Stromal cell of bone marrow (primary cell): ENCODE results near the gene TNNI2.
A peak's percentile ranks its signal among the peaks of the same experiment; 100 is the strongest.

Experiments
- DNase-seq: peaks from one replicate; pipeline ENCODE4 v3.0.0-alpha.2; 2012; ENCODE audit warnings: low read depth

Gene TNNI2

DNA sequence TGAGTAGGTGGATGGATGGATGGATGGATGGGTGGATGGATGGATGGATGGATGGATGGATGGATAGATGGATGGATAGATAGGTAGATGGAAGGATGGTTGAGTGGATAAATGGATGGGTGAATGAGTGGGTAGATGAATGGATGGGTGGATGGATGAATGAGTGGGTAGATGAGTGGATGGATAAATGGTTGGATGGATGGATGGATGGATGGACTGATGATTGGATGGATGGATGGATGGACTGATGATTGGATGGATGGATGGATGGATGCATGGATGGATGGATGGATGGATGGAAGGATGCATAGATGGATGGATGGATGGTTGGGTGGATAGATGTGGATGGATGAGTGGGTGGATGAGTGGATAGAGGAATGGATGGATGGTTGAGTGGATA, 17.2 kb upstream of the TNNI2 start:
- DNase-seq, result no peak

DNA sequence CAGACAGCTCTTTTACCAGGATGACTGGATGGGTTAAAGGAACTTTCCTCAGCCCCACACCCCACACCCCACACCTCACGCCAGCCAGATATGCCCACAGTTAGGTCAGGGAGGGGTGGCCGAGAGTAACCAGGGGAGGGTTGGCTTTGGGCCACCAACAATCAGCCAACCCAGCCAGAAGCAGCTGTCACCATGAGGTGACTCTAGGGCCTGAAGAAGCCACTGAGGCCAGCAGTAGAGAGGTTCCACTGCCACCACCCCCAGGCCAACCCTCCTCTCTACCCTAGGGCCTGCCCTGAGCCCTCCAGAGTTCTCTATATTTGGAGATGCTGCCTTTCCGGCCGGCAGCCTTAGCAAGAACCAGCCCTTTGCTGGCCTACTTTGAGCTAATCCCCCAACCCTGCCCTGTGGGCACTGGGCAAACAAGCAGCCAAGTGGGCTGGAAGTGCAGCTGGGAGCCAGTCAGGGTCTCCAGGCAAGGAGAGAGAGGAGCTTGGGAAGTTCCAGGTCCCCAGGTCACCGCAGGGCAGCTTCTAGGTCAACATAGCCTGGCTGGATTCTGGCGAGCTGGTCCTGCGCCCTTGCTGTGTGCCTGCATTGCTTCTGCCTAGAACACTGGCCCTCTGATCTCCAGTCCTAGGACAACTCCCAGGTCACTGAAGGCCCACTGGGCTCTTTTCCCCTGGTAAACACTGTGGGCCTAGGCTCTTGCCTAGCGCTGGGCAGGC, 16.0 kb upstream of the TNNI2 start:
- DNase-seq, result no peak

DNA sequence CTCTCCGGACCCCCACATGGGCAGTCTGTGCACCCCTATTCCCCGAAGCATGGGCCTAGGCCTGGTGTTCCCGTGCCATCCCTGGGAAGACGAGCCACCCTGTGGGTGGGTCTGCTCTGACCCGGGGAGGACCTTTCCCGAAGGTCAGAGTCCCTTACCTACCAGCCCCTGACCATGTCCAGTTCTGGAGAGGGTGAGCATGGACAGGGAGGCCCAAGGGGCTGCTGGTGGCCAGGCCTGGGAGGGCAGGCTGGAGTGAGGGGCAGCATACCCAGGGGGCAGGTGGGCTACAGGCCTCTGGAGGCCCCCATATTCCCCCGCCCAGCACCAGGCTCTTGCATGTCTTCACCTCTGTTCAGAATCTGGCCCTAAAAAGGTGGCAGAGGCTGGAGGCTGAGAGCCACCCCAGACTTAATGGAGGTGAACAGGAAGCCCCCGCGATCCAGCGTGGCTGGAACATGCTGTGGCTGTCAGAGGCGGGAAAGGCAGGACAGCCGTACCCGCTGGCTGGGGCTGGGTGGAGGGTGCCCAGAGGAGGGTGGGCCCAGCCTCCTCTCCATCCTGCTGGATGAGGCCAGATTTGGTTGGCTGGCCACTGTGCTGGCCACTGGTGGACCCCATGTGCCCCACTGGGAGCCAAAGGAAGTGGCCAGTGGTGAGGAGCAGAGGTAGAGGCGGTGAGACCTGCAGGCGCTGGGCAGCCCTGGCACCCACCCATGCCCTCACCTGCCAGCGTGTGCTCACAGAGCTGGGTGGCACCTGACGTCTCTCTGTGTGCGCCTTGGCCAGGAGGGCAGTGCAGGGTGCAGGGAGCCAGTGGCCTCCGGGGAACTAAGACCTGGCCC, 15.2 kb upstream of the TNNI2 start:
- DNase-seq, result no peak

DNA sequence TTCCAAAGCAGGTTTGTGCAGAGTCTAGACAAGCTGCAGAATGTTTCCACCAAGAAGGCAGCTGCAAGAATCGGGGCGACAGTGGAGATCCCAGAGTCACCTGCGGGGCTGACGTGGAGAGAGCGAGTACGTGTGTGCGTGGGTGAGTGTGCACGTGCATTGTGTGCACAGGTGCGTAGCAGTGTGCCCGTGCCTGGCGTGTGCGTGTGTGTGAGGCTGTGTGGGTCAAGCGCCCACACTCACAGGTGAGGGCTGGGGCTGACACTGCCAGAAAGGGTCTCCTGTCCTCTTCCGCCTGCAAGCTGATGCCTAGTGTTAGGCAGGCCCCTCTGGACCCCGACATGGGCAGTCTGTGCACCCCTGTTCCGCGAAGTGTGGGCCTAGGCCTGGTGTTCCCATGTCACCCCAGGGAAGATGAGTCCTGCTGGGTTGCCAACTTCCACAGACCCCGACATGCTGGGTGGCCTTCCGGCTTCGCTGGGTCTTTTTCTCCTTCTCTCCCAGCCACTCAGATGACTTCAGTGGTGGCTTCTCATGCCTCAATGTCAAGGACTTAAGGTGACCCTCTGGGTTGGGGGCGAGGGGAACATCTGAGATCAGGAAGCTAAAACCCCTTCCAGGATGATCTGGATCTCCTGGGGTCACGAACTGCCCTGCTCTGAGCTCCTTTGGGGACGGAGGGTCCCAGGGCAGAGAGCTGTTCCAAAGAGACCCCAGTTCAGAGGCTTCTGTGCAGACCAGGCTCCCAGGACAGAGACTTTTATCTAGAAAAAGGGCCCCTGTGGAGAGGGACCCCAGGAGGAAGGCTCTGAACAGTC, 14.4 kb upstream of the TNNI2 start:
- no peak for DNase-seq

DNA sequence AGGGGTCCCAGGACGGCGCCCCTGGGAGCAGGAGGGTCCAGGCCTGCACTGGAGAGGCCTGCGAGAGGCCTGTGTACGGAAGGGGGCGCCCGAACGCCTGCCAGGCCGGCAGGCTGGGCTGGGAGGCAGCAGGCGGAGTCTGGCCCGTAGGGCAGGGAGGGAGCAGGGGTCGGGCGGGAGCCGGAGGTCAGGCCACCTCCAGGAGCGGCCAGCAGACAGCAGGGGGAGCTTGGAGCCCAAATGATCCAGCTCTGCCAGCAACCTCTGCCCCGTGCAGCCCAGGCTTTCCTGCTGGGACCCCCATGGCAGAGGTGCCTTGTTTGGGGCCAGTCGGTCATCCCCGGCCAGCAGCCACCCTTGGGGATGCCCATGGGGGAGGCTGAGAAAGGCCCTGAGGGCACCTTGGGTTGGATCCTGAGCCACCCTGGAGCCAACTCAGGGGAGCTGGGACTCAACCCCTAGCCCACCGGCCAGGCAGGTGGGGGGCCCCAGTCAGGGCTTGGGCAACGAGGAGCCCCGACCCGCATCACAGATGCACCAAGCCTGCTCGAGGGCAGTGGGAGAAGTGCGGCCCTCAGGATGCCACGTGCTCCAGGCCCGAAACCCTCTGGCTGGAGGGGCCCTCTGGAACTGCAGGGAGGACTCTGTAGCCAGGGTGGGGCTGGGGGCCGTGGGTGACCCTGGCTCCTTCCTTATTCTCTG, 13.6 kb upstream of the TNNI2 start:
- DNase-seq, result no peak

DNA sequence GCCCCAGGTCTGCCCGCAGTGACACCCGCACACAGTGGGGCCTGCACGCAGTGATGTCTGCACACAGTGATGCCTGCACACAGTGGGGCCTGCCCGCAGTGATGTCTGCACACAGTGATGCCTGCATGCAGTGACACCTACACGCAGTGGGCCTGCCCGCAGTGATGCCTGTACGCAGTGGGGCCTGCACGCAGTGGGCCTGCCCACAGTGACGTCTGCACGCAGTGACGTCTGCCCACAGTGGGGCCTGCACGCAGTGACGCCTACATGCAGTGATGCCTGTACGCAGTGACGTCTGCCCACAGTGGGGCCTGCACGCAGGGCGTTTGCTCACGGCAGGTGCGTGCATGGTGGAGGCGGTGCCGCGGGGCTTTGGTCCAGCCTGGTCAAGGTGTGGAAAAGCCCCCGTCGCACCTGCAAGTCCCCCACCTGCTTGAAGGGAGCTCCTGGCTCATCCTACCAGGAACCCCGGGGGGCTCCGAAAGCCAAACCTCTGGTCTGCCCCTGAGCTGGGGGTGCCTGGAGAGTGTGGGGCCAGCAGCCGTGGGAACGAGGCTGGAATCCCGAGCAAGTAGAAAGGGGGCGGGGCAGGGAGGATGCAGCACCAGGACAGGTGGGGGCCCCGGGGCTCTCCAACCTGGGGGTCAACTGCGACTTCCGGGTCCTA, 12.9 kb upstream of the TNNI2 start:
- DNase-seq, result no peak

DNA sequence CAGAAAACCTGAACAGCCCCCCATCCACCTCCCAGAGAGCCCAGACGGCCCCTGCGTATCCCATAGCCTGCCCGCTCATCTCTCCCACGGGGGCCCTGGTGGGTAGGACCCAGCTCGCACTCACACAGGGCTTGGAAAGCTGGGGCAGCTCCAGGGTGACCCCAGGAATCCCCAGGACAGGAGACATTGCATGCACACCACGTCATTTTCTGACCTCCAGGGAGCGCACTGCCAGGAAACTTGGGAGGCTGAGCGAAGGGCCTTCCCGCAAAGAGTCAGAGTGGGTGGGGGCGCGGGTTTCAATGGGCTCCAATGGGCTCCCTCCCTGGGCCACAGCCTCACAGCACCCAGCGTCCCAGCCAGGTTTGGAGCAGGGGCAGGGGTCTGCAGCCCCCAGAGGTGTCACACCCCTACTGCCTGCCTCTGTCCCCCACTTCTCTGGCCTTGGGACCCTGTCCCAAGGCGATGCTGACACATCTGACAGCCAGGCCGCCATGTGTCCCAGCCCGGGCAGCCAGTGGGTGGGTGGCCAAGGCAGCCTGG, 12.2 kb upstream of the TNNI2 start:
- DNase-seq, result peak; percentile 77

DNA sequence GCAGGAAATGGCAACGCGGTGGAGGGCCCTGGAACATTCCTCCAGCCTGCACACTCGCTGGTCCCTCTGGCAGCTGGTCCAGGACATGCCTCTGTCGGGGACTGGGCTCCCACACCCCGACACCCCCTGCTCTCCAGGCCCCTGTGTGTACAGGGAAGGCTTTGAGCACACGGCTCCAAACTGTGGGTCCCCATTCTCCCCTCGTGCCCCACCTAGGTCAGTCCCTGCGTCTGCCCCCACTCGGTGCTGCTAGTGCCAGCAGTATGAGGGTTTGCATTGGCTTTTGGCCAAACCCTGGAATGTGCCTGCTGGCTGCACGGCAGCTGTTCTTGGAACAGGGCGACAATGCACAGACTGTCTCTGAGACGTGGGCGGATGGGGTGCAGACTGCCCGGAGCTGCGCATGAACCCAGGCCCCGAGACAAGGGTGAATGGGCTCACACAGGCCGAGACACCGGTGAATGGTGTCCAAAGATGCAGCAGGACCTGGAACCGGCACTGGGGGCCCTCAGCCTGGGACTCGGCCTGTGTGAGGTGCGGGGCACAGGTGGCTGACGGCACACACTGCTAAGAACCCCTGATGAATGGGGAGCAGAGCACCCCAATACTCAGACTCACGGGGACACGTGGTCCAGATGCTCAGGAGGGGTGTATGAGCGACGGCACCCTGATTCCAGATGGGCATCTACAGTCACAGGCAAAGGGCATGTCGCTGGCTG, 11.5 kb upstream of the TNNI2 start:
- DNase-seq, result peak; percentile 63

DNA sequence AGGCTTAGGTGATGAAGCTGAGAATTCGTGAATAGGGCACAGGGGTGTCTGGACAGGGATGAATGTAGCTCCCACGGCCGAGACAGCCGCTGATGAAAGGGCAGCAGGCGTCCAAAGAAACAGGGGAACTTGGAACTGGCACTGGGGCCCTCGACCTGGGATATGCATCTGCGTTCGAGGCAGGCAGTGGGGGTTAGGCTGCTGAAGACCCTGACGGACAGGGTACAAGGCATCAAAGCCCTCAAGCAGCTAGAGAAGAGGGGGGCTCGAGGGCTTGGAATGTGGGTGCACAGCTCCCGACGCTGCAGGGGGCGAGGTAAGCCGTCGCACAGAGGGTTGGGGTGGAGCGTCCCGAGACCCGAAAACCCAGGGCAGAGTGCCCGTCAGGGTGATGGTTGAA, 10.8 kb upstream of the TNNI2 start:
- DNase-seq, result no peak

DNA sequence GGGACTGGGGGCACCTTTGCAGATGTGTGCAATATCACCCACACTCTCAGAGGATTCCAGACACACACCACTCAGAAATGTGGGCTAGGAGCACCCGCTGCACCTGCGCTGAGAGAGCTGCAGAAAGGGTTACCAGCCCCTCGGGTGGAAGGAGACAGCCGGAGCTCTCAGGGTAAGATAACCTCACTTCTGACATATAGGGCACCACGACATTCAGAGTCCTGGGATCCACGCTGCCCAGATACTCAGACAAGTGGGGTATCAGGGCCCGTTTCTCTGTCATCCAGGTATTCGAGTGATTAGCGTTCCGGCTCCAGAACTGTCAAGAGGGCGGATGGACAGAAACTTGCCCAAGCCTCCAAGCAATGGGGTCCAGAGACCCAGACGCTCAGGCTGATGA, 10.2 kb upstream of the TNNI2 start:
- no peak for DNase-seq

DNA sequence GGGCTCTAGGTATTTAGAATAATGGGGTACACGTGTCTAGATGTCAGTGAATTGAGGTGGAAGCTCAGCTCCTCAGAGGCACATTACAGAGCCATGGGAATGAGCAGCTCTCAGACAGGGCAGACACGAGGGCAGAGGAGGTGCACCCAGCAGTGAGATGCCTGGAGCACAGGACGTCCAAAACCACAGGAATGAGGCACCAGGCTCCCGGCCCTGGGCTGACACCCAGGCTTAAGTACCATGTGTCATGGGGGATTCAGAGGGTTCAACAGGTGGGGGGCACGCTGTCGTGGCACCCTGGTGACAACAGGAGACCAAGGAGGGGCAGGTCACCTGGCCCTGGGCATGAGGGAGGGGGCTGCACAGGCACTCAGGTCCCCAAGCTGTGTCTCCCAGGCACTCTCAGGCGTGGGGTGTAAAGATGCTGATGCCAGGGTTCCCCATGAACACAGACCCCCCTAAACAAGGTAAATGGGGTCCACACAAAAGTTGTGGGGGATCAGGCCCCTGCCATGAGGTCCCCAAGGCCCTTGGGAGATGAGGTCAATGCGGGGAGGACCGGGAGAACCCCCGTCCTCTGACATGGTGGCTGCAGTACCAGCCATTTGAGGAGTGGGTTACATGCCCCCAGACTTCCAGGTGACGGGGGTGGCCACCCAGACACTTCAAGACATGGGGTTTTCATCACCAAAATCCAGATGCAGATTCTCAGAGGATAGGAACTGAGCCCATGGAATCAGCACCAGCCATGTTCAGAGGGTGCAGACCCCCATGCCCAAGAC, 9.6 kb upstream of the TNNI2 start:
- DNase-seq, result peak; percentile 20

DNA sequence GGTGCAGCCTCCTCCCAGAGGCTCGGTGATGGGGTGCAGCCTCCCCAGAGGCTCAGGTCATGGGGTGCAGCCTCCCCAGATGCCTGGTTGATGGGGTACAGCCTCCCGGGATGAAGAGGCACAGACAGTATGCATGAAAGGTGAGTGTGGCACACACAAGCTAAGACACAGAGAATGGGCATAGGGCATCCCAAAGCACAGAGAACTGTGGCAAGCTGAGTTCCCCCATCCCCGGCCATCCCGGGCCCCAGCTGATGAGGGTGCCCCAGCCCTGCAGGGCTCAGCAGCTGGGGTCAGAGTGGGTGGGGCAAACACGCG, 8.8 kb upstream of the TNNI2 start:
- no peak for DNase-seq

DNA sequence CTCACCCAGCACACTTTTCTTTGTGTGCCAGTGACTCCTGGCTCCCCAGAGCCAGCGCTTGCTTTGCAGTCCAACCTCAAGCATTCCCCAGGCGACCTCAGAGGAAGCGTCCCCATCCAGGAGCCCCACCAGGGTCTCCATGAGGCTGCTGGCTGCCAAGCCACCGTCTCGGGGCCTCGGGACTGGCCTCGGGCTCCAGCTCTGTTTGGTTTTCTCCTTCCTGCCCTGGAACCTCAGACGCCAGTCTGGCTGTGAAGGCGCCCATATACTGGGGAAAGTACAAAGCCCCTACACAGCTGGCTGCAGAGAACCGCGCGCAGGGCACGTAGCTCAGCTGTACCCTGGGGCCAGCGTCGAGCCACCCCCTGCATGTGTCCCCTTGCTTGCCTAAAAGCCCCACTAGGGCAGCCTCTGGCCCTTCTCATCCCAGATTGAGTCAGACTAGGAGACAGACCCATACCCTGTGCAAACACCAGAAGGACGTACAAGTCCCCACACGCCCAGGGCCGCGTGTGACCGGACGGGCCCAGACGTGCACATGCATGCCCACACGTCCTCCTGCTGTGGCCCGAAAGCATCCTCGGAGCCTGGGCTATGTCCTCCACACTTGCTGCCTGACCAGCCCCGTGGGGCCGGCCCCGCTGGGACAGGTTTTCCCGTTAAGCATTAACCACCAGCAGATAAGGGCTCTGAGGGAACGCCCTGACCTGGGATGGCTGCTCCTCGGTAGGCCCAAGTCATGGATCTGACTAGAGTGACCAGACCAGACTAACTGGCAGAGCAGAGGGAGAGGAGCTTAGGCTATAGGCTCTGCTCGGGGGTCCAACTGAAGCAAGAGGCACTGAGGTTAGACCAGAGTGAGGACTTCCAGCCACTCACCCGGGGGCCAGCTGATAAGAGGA, 8.2 kb upstream of the TNNI2 start:
- no peak for DNase-seq

DNA sequence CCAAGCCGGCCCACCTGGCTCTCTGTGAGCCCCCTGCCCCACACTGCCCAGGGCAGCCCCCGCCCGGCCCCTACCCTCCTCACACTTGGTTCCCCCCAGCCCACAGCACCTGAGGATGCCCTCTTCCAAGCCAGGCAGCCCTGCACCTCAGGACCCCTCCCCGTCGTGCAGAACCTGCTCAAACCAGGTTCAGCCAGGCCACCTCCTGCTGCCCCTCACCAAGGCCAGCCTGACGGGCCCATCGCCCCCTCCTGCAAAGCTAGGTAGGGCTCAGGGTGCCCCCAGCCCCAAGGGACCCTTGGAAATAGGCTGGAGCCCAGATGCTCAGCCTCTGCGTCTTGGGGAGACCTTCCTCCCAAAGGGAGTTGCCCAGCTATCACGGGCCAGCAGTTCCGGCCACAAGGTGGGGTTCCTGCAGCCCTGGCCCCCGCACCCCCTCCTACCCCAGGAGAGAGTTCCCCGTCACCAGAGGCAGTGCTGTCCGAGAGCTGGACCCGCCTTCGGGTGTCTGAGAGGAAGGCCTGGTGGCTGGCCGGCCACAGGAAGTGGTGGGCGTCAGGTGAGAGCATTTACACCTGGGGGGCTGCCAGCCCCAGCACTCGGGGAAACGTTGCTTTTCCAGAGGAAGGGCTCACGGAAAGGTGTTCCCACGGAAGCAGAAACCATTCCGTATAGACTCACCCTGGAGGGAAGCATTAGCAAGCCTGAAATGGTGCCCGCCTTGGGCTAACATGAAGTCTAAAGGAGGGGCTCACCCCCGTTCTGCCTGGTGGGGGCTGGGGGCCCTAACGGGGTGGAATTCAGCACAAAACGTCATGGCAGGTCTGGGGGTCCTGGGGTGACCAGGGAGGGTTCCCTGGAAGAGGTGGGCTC, 7.2 kb upstream of the TNNI2 start:
- DNase-seq, result no peak

DNA sequence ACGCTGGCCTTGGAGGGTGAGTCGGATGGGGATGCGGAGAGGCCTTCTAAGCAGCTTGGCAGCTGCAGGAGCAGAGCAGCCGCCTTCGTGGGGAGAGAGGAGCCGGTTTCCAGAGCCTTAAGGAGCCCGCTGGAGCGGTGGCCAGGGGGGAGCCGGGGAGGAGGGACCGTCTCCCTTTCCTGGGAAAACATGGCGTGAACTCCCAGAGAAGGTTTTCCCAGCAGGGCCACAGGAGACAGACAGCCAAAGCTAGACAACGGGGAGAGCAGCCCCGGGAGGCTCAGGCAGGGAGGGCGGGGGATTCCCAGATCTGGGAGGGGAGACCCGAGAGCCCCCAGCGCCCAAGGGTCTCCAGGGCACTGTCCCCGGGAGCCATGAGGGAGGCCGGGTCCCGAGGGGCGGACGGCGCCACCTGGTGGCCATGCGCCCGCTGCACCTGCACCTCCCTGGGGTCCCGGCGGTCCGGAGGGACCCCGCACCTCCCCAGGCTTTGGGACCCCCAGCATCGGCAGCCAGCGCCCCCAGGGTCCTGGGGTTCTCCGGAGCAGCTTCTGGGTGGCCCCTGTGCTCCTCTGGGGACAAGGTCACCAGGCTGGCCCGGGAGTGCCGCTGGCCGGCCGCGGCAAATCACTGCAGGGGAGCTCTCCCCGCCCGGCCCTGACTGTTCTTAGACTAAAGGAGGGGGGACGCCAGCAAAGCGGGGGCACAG, 6.4 kb upstream of the TNNI2 start:
- DNase-seq, result no peak

DNA sequence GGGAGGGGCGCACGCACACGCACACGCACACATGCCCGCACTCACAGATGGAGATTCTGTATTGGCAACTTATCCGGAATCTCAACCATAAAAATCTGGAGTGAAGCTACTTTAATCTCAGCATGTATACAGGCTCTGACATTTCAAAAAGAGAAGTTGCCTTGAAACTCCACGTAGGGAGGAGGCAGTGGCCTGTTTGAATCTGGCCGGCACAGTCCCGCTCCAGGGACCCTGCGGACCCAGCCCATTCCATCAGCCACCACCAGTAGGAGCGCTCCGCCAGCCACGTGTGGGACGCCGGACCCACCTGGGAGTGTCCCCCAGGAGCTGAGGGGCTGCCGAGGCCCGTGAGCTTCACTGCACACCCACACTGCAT, 5.9 kb upstream of the TNNI2 start:
- no peak for DNase-seq

DNA sequence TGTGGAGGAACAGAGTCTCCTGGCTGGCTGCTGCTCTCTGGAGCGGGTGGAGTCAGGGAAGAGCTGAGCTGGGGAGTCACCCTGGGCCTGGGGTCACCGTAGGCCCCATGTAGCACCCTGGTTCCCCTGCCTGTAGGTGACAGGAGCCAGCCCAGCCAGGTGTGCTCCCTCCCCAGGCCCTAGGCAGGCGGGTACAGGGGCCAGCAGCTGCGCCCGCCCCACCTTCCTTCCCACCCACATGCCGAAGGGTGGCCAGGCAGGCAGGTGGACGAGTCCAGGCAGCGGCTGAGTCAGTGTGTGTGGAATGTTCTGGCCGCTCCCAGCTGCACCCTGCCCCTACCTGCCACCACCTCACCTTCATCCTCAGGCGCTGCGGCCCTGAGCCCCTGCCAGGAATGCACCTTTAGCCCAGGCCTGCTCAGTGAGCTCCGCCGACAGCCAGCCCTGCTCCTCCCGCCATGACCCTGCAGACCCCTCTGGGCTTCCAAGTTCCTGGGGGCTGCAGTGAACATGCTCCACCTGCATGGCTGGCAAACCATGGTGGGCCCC, 4.6 kb upstream of the TNNI2 start:
- no peak for DNase-seq
